K562 treated with DMSO at 1 percent for 48 hours (cell line): ENCODE measurements around the gene MAP3K15. TPM values are rescaled to one million over a fixed set of nuclear protein-coding genes. Genes with fewer than 3 reads are reported as not detected.

Experiments
- total RNA-seq: library from RNA; unstranded; fragments of 300-600 nt; gene quantifications from 2 replicates; pipeline ENCODE4 v1.2.3, GENCODE V29; 2022; ENCODE audit warnings: low replicate concordance; ENCODE audit errors: extremely low read depth

Gene MAP3K15
- total RNA-seq, result not detected in 2 replicates

GRCh38 chrX:19514791-19515614, at the start of gene MAP3K15:
MAP3K15 (minus strand) TSS chrX:19515508; CDS start chrX:19515261, 247 bp downstream.

GRCh38 chrX:19343535-19344408, 171.5 kb downstream of the MAP3K15 start, which contains the start of gene PDHA1:
PDHA1 (plus strand) TSS chrX:19343927; CDS start chrX:19344038, 111 bp downstream.

Other genes with a start within 250 kb of the MAP3K15 start
- not detected in 2 replicates for gene PDHA1, start 171.6 kb downstream of the MAP3K15 start, total RNA-seq